HFFc6 (cell line): ENCODE results near the gene CPEB1. TPM values are rescaled to one million over a fixed set of nuclear protein-coding genes. Genes with fewer than 3 reads are reported as not detected.

Source experiments
- DNase-seq: peaks from one replicate; pipeline ENCODE4 v3.0.0-alpha.2; 2018
- H3K27ac Mint-ChIP-seq: 2 replicates; pipeline ENCODE4 v1.8.0; 2020; ENCODE audit warnings: mild to moderate bottlenecking, mixed read lengths
- H3K27me3 Mint-ChIP-seq: 2 replicates; pipeline ENCODE4 v1.8.0; 2021; ENCODE audit warnings: mild to moderate bottlenecking, moderate library complexity, mixed read lengths; ENCODE audit not compliant: insufficient read depth
- H3K36me3 Mint-ChIP-seq: 2 replicates; pipeline ENCODE4 v1.8.0; 2021; ENCODE audit warnings: low read depth, mixed read lengths
- H3K4me1 Mint-ChIP-seq: 2 replicates; pipeline ENCODE4 v1.8.0; 2020; ENCODE audit warnings: low read depth, mixed read lengths
- H3K4me3 Mint-ChIP-seq: 2 replicates; pipeline ENCODE4 v1.8.0; 2020; ENCODE audit warnings: mild to moderate bottlenecking, moderate library complexity, mixed read lengths
- H3K9me3 Mint-ChIP-seq: 2 replicates; pipeline ENCODE4 v1.8.0; 2020; ENCODE audit warnings: mild to moderate bottlenecking, mixed read lengths
- long read RNA-seq: library from polyadenylated mRNA; unstranded; transcript quantifications from one replicate; pipeline ENCODE4 v2.0.0, GENCODE V29; 2019
- total RNA-seq, 6 experiments: library from RNA; stranded (reverse); fragmentation: NEBNext Ultra II Directional; extraction: Animal tissue kit (Norgen Biotek cat#: 25700); gene quantifications; 2 replicates in 1 of 6; 3 replicates in 5 of 6; pipeline ENCODE4 v1.2.3, GENCODE V29; 2021
- TF ChIP-seq, protein P1 (sequence below): fragments of 200-600 bp; sonication (generic); IDR thresholded peaks from 2 replicates; pipeline ENCODE4 v1.5.0; 2021; ENCODE audit warnings: antibody characterized with exemption, mild to moderate bottlenecking

Gene CPEB1
- 1 to 10 TPM; 4.3 to 6.8 (median 5.6) TPM for total RNA-seq
- long read RNA-seq, partial matches to known transcripts = 0 of 6 reads
- long read RNA-seq, other reads (novel, unspliced or antisense) = 6 of 6 reads

DNA sequence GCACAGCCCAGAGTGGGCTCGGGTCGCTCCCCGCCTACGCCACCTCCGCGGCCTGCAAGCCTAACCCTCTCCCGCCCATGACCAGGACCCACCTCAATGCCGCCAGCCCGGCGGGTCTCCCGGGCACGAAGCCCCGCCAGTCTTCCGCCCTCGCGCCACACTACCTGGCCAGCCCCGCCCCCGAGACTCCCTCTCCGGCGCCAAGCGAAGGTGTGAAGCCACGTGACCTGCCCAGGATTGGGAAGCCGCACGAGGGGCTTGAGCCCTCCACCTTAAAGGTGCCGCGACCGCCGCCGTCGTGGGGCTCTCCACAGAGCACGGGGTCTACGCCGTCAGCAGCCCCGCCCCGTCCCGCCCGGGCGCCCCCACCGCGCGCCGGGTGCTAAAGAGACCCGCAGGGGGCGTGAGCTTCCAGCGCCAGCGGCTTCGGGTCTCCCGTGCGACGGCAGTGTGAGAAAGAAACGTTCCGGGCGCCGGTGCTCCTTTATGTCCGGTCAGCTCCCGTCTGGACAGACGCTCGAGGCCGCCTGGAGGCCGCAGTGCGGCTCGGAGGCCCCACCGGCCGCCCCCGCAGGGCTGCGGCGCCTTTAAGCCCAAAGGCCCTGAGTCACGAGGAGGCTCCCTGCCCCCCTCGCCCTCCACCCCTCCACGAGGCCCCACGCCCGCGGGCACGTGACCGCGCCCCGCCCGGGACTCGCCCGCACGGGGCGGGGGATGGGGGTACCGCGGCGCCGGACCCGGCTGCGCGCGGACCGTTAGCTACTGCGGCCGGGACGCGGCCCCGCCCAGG, at the start of gene CPEB1:
CPEB1 (minus strand) TSS at position 319 of the 790 bp plus-strand sequence. CDS start 18,904 bp downstream, outside the sequence.
- Mint-ChIP-seq H3K4me1 (peaks cover 5% of the 10 kb centered on the region; the same call in 1 of the 2 replicates), H3K27me3 (peaks cover 8% of the 10 kb centered on the region; the same call in 1 of the 2 replicates), H3K36me3 (no peaks in the 10 kb centered on the region), H3K27ac (no peak within 1 kb of the TSS; the same call in 1 of the 2 replicates), H3K9me3 (no peaks in the 10 kb centered on the region), H3K4me3 (peak within 1 kb of the TSS; percentile 65)
- DNase-seq = peak; percentile 32
- TF ChIP-seq, protein P1, sequence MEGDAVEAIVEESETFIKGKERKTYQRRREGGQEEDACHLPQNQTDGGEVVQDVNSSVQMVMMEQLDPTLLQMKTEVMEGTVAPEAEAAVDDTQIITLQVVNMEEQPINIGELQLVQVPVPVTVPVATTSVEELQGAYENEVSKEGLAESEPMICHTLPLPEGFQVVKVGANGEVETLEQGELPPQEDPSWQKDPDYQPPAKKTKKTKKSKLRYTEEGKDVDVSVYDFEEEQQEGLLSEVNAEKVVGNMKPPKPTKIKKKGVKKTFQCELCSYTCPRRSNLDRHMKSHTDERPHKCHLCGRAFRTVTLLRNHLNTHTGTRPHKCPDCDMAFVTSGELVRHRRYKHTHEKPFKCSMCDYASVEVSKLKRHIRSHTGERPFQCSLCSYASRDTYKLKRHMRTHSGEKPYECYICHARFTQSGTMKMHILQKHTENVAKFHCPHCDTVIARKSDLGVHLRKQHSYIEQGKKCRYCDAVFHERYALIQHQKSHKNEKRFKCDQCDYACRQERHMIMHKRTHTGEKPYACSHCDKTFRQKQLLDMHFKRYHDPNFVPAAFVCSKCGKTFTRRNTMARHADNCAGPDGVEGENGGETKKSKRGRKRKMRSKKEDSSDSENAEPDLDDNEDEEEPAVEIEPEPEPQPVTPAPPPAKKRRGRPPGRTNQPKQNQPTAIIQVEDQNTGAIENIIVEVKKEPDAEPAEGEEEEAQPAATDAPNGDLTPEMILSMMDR = peak; percentile 48; the same call in 1 of the 2 replicates

DNA sequence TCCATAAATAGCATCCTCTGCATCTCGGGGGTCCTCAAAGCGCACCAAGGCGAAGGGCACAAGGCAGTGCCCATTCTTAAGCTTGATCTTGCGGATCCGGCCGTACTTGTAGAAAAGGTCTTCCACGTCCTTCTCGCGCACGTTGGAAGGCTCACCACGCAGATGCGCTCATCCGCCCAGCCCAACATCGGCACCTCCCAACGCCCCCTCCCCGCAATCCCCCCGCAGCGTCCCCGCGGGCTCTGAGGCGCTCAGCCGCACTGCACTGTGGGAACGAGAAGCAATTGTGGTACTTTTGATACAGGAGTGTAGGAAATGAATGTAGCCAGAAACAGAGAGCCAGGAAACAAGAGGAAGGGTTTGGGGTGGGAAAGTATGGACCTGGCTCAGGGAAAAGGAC, 45.0 kb upstream of the CPEB1 start:
- TF ChIP-seq, protein P1 = no peak
- no peak for DNase-seq
- no peak overlapping the region for H3K4me3 Mint-ChIP-seq
- H3K36me3 Mint-ChIP-seq = no peaks in the 10 kb centered on the region
- peaks cover 8% of the 10 kb centered on the region for H3K27me3 Mint-ChIP-seq
- H3K4me1 Mint-ChIP-seq = no peaks in the 10 kb centered on the region
- H3K9me3 Mint-ChIP-seq = no peaks in the 10 kb centered on the region
- no peak overlapping the region for H3K27ac Mint-ChIP-seq

DNA sequence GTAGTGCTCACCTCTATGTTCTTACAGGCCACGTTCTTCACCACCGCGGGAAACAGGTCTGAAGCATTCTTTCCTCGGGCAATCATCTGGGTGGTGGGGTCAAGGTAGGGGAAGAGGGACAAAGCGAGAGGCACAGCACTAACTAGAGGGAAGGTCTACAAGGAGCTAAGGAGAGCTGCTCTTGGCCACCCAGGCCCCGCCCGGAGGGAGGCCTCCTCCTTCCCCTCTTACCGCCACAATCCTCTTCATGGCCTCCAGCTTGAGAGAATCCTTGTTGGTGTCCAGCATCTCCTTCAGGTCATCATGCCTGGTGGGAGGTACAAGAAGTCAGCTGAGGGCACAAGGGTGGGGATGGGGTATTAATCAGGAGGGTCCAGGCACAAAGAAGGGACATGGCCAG, 42.0 kb upstream of the CPEB1 start:
- H3K36me3 Mint-ChIP-seq = no peaks in the 10 kb centered on the region
- H3K27me3 Mint-ChIP-seq = peaks cover 8% of the 10 kb centered on the region
- no peak overlapping the region for H3K27ac Mint-ChIP-seq
- no peak overlapping the region for H3K4me3 Mint-ChIP-seq
- no peaks in the 10 kb centered on the region; the same call in 1 of the 2 replicates for H3K9me3 Mint-ChIP-seq
- TF ChIP-seq, protein P1 = no peak
- no peaks in the 10 kb centered on the region for H3K4me1 Mint-ChIP-seq
- DNase-seq = no peak

DNA sequence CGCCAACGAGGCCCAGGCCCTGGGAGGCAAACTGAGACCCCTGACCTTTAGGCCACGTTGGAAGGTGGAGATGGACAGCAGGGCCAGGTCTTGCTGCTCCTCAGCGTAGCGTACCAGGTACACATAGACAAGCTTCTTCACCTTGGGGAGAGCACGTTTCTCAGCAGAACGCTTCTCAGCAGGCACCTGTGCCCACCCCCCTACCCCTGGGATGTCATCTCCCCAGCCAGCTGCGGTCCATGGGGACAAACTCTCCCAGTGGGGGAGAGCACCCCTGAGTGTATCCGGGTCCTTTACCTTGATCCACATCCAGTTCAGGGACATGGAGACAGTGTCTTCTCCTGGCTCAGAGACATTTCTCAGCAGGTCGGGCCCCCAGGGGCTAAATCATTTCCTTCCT, 41.5 kb upstream of the CPEB1 start:
- no peak overlapping the region for H3K27ac Mint-ChIP-seq
- H3K36me3 Mint-ChIP-seq = no peaks in the 10 kb centered on the region
- DNase-seq = no peak
- no peaks in the 10 kb centered on the region; the same call in 1 of the 2 replicates for H3K9me3 Mint-ChIP-seq
- TF ChIP-seq, protein P1 = no peak
- peaks cover 8% of the 10 kb centered on the region for H3K27me3 Mint-ChIP-seq
- H3K4me3 Mint-ChIP-seq = no peak overlapping the region
- H3K4me1 Mint-ChIP-seq = no peaks in the 10 kb centered on the region

DNA sequence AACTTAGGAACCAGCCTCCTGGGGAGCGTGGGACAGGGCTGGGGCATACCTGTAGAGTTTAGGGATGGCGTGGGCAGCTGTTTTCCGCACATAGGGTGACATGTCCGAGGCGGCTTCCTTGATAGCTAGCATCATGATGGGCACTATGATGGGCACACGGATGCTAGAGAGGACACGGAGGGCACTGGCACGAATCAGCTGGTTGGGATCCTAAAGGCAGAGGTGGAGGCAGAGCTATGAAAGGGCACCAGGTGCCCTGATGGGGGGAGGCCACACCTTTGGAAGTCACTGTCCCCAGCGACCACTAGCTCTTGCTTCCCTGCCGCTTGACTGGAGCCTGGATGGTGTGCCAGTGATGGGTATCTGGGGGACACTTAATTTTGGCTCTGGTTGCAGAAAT, 34.2 kb upstream of the CPEB1 start:
- no peak for DNase-seq
- no peaks in the 10 kb centered on the region; the same call in 1 of the 2 replicates for H3K9me3 Mint-ChIP-seq
- no peaks in the 10 kb centered on the region for H3K36me3 Mint-ChIP-seq
- no peak overlapping the region for H3K27ac Mint-ChIP-seq
- H3K27me3 Mint-ChIP-seq = peaks cover 16% of the 10 kb centered on the region
- H3K4me3 Mint-ChIP-seq = no peak overlapping the region
- TF ChIP-seq, protein P1 = no peak
- no peaks in the 10 kb centered on the region for H3K4me1 Mint-ChIP-seq
